MCF 10A (cell line): Measurements from ENCODE around the gene TDRD7. TPM values are rescaled to one million over a fixed set of nuclear protein-coding genes. Genes with fewer than 3 reads are reported as not detected.

Source experiments
- BruUV-seq: library from RNA; stranded (reverse); fragments of 400-500 nt; replicated peaks from 2 replicates; lab custom pipeline; 2021; lab: Mats Ljungman, UMichigan
- CTCF ChIA-PET: fragments of 300-600 bp; sonication (Branson Sonifier 250); formaldehyde crosslinking; extraction: SDS; loops from one replicate; lab custom pipeline; 2021; ENCODE audit warnings: antibody characterized with exemption, inconsistent platforms; lab: Yijun Ruan, JAX
- POLR2A ChIA-PET: fragments of 300-600, 350-650 bp; sonication (Branson Sonifier 250); formaldehyde crosslinking; extraction: SDS; loops from one replicate; lab custom pipeline; 2020; ENCODE audit warnings: antibody characterized with exemption, inconsistent platforms; lab: Yijun Ruan, JAX
- DNase-seq: peaks from one replicate; pipeline ENCODE4 v3.0.0-alpha.2; 2018; ENCODE audit not compliant: unreplicated experiment
- H3K27ac Mint-ChIP-seq: one replicate; pipeline ENCODE4 v1.8.0; 2022; ENCODE audit warnings: mild to moderate bottlenecking, low read depth, mixed read lengths; ENCODE audit not compliant: unreplicated experiment
- H3K27me3 Mint-ChIP-seq: one replicate; pipeline ENCODE4 v1.8.0; 2022; ENCODE audit warnings: mixed read lengths; ENCODE audit not compliant: insufficient read depth, unreplicated experiment
- H3K36me3 Mint-ChIP-seq: one replicate; pipeline ENCODE4 v1.8.0; 2022; ENCODE audit warnings: mild to moderate bottlenecking, moderate library complexity, mixed read lengths; ENCODE audit not compliant: insufficient read depth, unreplicated experiment
- H3K4me1 Mint-ChIP-seq: one replicate; pipeline ENCODE4 v1.8.0; 2022; ENCODE audit warnings: mixed read lengths; ENCODE audit not compliant: insufficient read depth, unreplicated experiment
- H3K4me3 Mint-ChIP-seq: one replicate; pipeline ENCODE4 v1.8.0; 2022; ENCODE audit warnings: mild to moderate bottlenecking, moderate library complexity, mixed read lengths; ENCODE audit not compliant: unreplicated experiment
- H3K9me3 Mint-ChIP-seq: one replicate; pipeline ENCODE4 v1.8.0; 2022; ENCODE audit warnings: mixed read lengths; ENCODE audit not compliant: unreplicated experiment
- intact Hi-C: fragments of 100-400 bp; cut with micrococcal nuclease; formaldehyde crosslinking; loops from 2 replicates; pipeline ENCODE4 v1.14.1; 2022
- total RNA-seq: library from RNA; stranded (reverse); gene quantifications from 2 replicates; pipeline ENCODE4 v1.2.3, GENCODE V29; 2022
- TF ChIP-seq, protein P1 (sequence below): fragments of 200-600 bp; IDR thresholded peaks from one replicate; pipeline ENCODE4 v1.8.0; 2022; ENCODE audit warnings: antibody characterized with exemption, mild to moderate bottlenecking; ENCODE audit not compliant: unreplicated experiment

The TDRD7 gene
- total RNA-seq, 1 experiment from 2014 or later = 7.1 TPM

- Mint-ChIP-seq H3K9me3 (no peaks in the 10 kb centered on the region), H3K27me3 (no peaks in the 10 kb centered on the region), H3K36me3 (peaks cover 17% of the 10 kb centered on the region), H3K4me3 (no peak overlapping the region), H3K4me1 (no peaks in the 10 kb centered on the region), H3K27ac (no peak overlapping the region)
- ChIA-PET POLR2A (interaction anchor here (0.6 to 1.3 kb wide), 2 partner anchors 10 to 159 kb away, joined by 3 read pairs; partner anchors contain the start of genes NCBP1 and TSTD2), CTCF (interaction anchor here (1.8 to 9.8 kb wide), 5 partner anchors 11 to 139 kb away, joined by 5 to 369 read pairs (median 8); no protein-coding TSS in a partner anchor)
- BruUV-seq = no TSS peak
- intact Hi-C loops = no loop called here
- TF ChIP-seq, protein P1, sequence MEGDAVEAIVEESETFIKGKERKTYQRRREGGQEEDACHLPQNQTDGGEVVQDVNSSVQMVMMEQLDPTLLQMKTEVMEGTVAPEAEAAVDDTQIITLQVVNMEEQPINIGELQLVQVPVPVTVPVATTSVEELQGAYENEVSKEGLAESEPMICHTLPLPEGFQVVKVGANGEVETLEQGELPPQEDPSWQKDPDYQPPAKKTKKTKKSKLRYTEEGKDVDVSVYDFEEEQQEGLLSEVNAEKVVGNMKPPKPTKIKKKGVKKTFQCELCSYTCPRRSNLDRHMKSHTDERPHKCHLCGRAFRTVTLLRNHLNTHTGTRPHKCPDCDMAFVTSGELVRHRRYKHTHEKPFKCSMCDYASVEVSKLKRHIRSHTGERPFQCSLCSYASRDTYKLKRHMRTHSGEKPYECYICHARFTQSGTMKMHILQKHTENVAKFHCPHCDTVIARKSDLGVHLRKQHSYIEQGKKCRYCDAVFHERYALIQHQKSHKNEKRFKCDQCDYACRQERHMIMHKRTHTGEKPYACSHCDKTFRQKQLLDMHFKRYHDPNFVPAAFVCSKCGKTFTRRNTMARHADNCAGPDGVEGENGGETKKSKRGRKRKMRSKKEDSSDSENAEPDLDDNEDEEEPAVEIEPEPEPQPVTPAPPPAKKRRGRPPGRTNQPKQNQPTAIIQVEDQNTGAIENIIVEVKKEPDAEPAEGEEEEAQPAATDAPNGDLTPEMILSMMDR = no peak
- no peak for DNase-seq
Measured at GRCh38 chr9:97474372-97474925, 62.6 kb downstream of the TDRD7 start.

DNA sequence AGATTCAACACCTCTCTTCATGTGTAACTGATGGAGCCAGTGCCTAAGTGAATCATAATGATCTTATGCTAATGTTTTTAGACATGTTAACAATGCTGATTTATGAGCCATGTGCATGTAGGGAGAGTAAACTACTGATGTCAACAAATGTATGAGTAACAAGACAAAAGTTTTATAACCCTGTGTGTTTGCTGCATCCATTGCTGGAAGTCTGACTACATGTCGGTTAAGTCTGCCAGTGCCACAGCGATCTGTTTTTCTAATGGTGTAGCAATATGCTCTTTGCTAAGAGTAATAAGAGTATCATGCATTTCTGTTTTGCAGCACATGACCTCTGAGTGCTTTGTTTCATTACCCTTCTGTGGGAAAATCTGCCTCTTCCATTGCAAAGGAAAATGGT is 63.2 kb downstream of the TDRD7 start:
- intact Hi-C loops = no loop called here
- ChIA-PET POLR2A (interaction anchor here (0.6 kb wide), 1 partner anchor 159 kb away, joined by 3 read pairs; the partner anchor contains the start of genes NCBP1 and TSTD2), CTCF (interaction anchor here (2.1 to 9.8 kb wide), 2 partner anchors 124 to 138 kb away, joined by 29 to 369 read pairs; no protein-coding TSS in a partner anchor)
- no peak overlapping the region for H3K27ac Mint-ChIP-seq
- BruUV-seq = no TSS peak
- no peak overlapping the region for H3K4me3 Mint-ChIP-seq
- TF ChIP-seq, protein P1 = no peak
- no peaks in the 10 kb centered on the region for H3K4me1 Mint-ChIP-seq
- DNase-seq = no peak
- no peaks in the 10 kb centered on the region for H3K9me3 Mint-ChIP-seq
- peaks cover 17% of the 10 kb centered on the region for H3K36me3 Mint-ChIP-seq
- no peaks in the 10 kb centered on the region for H3K27me3 Mint-ChIP-seq

GRCh38 chr9:97478301-97478981 is 66.5 kb downstream of the TDRD7 start:
- Mint-ChIP-seq H3K4me1 (no peaks in the 10 kb centered on the region), H3K27me3 (no peaks in the 10 kb centered on the region), H3K4me3 (no peak overlapping the region), H3K27ac (no peak overlapping the region), H3K36me3 (peaks cover 17% of the 10 kb centered on the region), H3K9me3 (no peaks in the 10 kb centered on the region)
- intact Hi-C loops = no loop called here
- ChIA-PET CTCF (interaction anchor here (1.0 to 5.6 kb wide), 3 partner anchors 10 to 622 kb away, joined by 3 to 62 read pairs (median 15); no protein-coding TSS in a partner anchor), POLR2A (interaction anchor here (1.5 kb wide), 1 partner anchor 9 kb away, joined by 4 read pairs; no protein-coding TSS in a partner anchor)
- BruUV-seq = no TSS peak
- TF ChIP-seq, protein P1 = no peak
- no peak for DNase-seq
